PC-3 (cell line): ENCODE results near the gene TMEM184B. TPM values are rescaled to one million over a fixed set of nuclear protein-coding genes. Genes with fewer than 3 reads are reported as not detected.

Source experiments
- ATAC-seq: fragments of 200-7000 bp; cut with Tn5 transposase; 2 replicates; pipeline ENCODE4 v1.9.1; 2020; ENCODE audit warnings: mild to moderate bottlenecking, moderate library complexity
- BruUV-seq: library from RNA; stranded (reverse); fragments of 400-500 nt; replicated peaks from 2 replicates; lab custom pipeline; 2021; lab: Mats Ljungman, UMichigan
- CTCF ChIA-PET: fragments of 300-600 bp; sonication (Branson Sonifier 250); formaldehyde crosslinking; loops from one replicate; lab custom pipeline; 2022; ENCODE audit warnings: antibody characterized with exemption; lab: Charles Lee
- POLR2A ChIA-PET: fragments of 300-600 bp; sonication (Branson Sonifier 250); formaldehyde crosslinking; loops from one replicate; lab custom pipeline; 2022; ENCODE audit warnings: antibody characterized with exemption; ENCODE audit not compliant: unreplicated experiment; lab: Charles Lee
- DNase-seq: peaks from one replicate; pipeline ENCODE4 v3.0.0-alpha.2; 2015
- H2AFZ ChIP-seq: fragments of 300-600 bp; sonication (generic); 2 replicates; pipeline ENCODE4 v1.6.0; 2016; ENCODE audit warnings: antibody characterized with exemption, low read length
- H3F3A ChIP-seq: fragments of 300-600 bp; sonication (generic); one replicate; pipeline ENCODE4 v1.6.0; 2017; ENCODE audit warnings: antibody characterized with exemption, low read length, control low read depth, mild to moderate bottlenecking; ENCODE audit not compliant: unreplicated experiment
- H3K27ac ChIP-seq: fragments of 300-600 bp; sonication (generic); 2 replicates; pipeline ENCODE4 v1.5.1; 2016; ENCODE audit warnings: mild to moderate bottlenecking, low read length
- H3K27me3 ChIP-seq: fragments of 300-600 bp; sonication (generic); 2 replicates; pipeline ENCODE4 v1.6.1; 2016; ENCODE audit warnings: low read length, mixed read lengths
- H3K36me3 ChIP-seq: fragments of 300-600 bp; sonication (generic); 2 replicates; pipeline ENCODE4 v1.6.1; 2016; ENCODE audit warnings: low read depth, mixed run types, low read length, mixed read lengths
- H3K4me1 ChIP-seq: fragments of 300-600 bp; sonication (generic); 2 replicates; pipeline ENCODE4 v1.5.1; 2016; ENCODE audit warnings: low read length; ENCODE audit not compliant: insufficient read depth
- H3K4me2 ChIP-seq: fragments of 300-600 bp; sonication (generic); 2 replicates; pipeline ENCODE4 v1.6.0; 2016; ENCODE audit warnings: low read length
- H3K4me3 ChIP-seq: fragments of 300-600 bp; sonication (generic); 2 replicates; pipeline ENCODE4 v1.5.1; 2016; ENCODE audit warnings: mild to moderate bottlenecking, low read length, mixed read lengths
- H3K79me2 ChIP-seq: fragments of 300-600 bp; sonication (generic); 2 replicates; pipeline ENCODE4 v1.6.1; 2017; ENCODE audit warnings: low read length, mixed read lengths
- H3K9ac ChIP-seq: fragments of 300-600 bp; sonication (generic); 2 replicates; pipeline ENCODE4 v1.6.0; 2016; ENCODE audit warnings: mild to moderate bottlenecking, low read length
- H3K9me2 ChIP-seq: fragments of 300-600 bp; sonication (generic); replicated peaks from 2 replicates; pipeline ENCODE4 v1.6.1; 2016; ENCODE audit warnings: mixed run types, low read length, mixed read lengths
- H3K9me3 ChIP-seq: fragments of 300-600 bp; sonication (generic); 2 replicates; pipeline ENCODE4 v1.6.1; 2016; ENCODE audit warnings: low read length, mixed read lengths
- H4K20me1 ChIP-seq: fragments of 300-600 bp; sonication (generic); 2 replicates; pipeline ENCODE4 v1.6.1; 2016; ENCODE audit warnings: low read length, mixed read lengths
- CTCF ChIP-seq: fragments of 300-600 bp; sonication (generic); conservative IDR thresholded peaks from 2 replicates; pipeline ENCODE4 v1.5.1; 2017; ENCODE audit warnings: antibody characterized with exemption, low read depth, mild to moderate bottlenecking, low read length
- EZH2 ChIP-seq: fragments of 300-600 bp; sonication (generic); IDR thresholded peaks from one replicate; pipeline ENCODE4 v1.6.1; 2017; ENCODE audit warnings: antibody characterized with exemption, mild to moderate bottlenecking, low read length; ENCODE audit not compliant: unreplicated experiment
- EZH2phosphoT487 ChIP-seq: fragments of 300-600 bp; sonication (generic); IDR thresholded peaks from 2 replicates; pipeline ENCODE4 v1.6.1; 2018; ENCODE audit warnings: mild to moderate bottlenecking, antibody characterized with exemption, low read length, borderline replicate concordance
- intact Hi-C: fragments of 100-400 bp; cut with micrococcal nuclease; formaldehyde crosslinking; loops from 2 replicates; pipeline ENCODE4 v1.9.0; 2023
- total RNA-seq: library from RNA; depleted of rRNA; stranded (reverse); fragments of >200 nt; gene quantifications from 2 replicates; pipeline ENCODE4 v1.2.3, GENCODE V29; 2014

Gene TMEM184B
- total RNA-seq, 1 experiment from 2014 or later, result 37.5 TPM

- H2AFZ ChIP-seq, result no peak overlapping the region
- peaks cover 5% of the 10 kb centered on the region for H3K36me3 ChIP-seq
- no peaks in the 10 kb centered on the region for H3K27me3 ChIP-seq
- H3K9me3 ChIP-seq, result no peaks in the 10 kb centered on the region
- no peak overlapping the region for H3K4me3 ChIP-seq
- ATAC-seq (no peak), DNase-seq (no peak)
- peaks cover 83% of the 10 kb centered on the region for H3K79me2 ChIP-seq
- H4K20me1 ChIP-seq, result peaks cover 59% of the 10 kb centered on the region
- peaks cover 8% of the 10 kb centered on the region for H3K4me1 ChIP-seq
- no peak overlapping the region for H3K9ac ChIP-seq
- H3K9me2 ChIP-seq, result no peaks in the 10 kb centered on the region
- no peak overlapping the region for H3K27ac ChIP-seq
- H3F3A ChIP-seq, result peaks cover 3% of the 10 kb centered on the region
- ChIA-PET POLR2A (no interaction called here), CTCF (no interaction called here)
- no TSS peak for BruUV-seq
- TF ChIP-seq EZH2, result no peak
- TF ChIP-seq EZH2phosphoT487, result no peak
- no peak for TF ChIP-seq CTCF
- intact Hi-C loops, result no loop called here
- no peak overlapping the region for H3K4me2 ChIP-seq
These were observed 64.2 kb downstream of the TMEM184B start for GRCh38 chr22:38208551-38208968.

DNA sequence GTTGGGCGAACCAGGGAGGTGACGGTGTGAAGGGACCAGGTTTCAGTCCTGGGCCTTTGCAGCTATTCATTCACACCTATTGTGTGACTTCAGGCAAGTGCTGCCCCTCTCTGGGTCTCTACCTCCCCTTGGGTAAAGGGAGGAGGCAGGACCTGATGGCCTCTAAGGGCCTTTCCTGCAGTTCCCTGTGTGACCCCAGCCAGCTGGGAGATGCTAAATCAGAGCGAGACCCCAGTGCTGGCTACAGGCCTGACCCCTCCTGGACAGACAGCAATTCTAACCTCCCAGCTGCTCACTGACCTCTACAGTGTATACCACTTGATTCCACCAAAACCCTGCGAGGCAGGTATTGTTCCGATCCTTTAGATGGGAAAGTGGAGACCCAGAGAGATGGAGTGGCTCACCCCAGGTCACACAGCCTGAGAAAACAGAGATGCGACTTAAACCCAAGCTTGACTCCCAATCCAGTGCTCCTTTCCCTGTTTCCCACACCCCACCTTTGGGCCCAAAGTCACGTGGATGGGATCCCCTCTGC, 64.8 kb downstream of the TMEM184B start:
- intact Hi-C loops, result no loop called here
- ChIA-PET POLR2A (no interaction called here), CTCF (no interaction called here)
- H3K9ac ChIP-seq, result no peak overlapping the region
- H3K36me3 ChIP-seq, result peaks cover 5% of the 10 kb centered on the region
- BruUV-seq, result no TSS peak
- peaks cover 60% of the 10 kb centered on the region for H4K20me1 ChIP-seq
- ATAC-seq (no peak), DNase-seq (no peak)
- no peak overlapping the region for H3K4me3 ChIP-seq
- H3K9me3 ChIP-seq, result no peaks in the 10 kb centered on the region
- no peak overlapping the region for H3K27ac ChIP-seq
- H3K4me1 ChIP-seq, result peaks cover 10% of the 10 kb centered on the region
- H3K79me2 ChIP-seq, result peaks cover 89% of the 10 kb centered on the region
- H2AFZ ChIP-seq, result no peak overlapping the region
- H3K4me2 ChIP-seq, result no peak overlapping the region
- H3K27me3 ChIP-seq, result no peaks in the 10 kb centered on the region
- TF ChIP-seq EZH2phosphoT487, result no peak
- TF ChIP-seq EZH2, result no peak
- TF ChIP-seq CTCF, result no peak
- no peaks in the 10 kb centered on the region for H3K9me2 ChIP-seq
- peaks cover 3% of the 10 kb centered on the region for H3F3A ChIP-seq

- Histone ChIP-seq H3K4me2 (no peak overlapping the region), H3K79me2 (peaks cover 78% of the 10 kb centered on the region), H3K9ac (no peak overlapping the region), H3F3A (peaks cover 3% of the 10 kb centered on the region), H3K9me3 (no peaks in the 10 kb centered on the region), H3K4me1 (peaks cover 14% of the 10 kb centered on the region), H3K27me3 (no peaks in the 10 kb centered on the region), H2AFZ (no peak overlapping the region), H3K4me3 (no peak overlapping the region), H3K9me2 (no peaks in the 10 kb centered on the region), H3K36me3 (peaks cover 5% of the 10 kb centered on the region), H3K27ac (no peak overlapping the region), H4K20me1 (peaks cover 59% of the 10 kb centered on the region)
- CTCF ChIA-PET, result no interaction called here
- DNase-seq (no peak), ATAC-seq (no peak)
- no TSS peak for BruUV-seq
- POLR2A ChIA-PET, result no interaction called here
- TF ChIP-seq EZH2 (no peak), CTCF (no peak), EZH2phosphoT487 (no peak)
- intact Hi-C loops, result no loop called here
These were observed 67.3 kb downstream of the TMEM184B start for GRCh38 chr22:38205261-38206128.
